Calu3 (cell line): ENCODE results near the gene IL20. TPM values are rescaled to one million over a fixed set of nuclear protein-coding genes. Genes with fewer than 3 reads are reported as not detected.

ENCODE experiments used
- BruUV-seq: library from RNA; stranded (reverse); fragments of 400-500 nt; replicated peaks from 2 replicates; lab custom pipeline; 2021; lab: Mats Ljungman, UMichigan
- CTCF ChIA-PET: fragments of 300-600 bp; sonication (Branson Sonifier 250); formaldehyde crosslinking; loops from one replicate; lab custom pipeline; 2022; ENCODE audit warnings: antibody characterized with exemption; lab: Charles Lee
- DNase-seq: peaks from one replicate; pipeline ENCODE4 v3.0.0; 2022
- H3K27ac Mint-ChIP-seq: one replicate; pipeline ENCODE4 v1.8.0; 2022; ENCODE audit warnings: mixed read lengths; ENCODE audit not compliant: unreplicated experiment
- H3K27me3 Mint-ChIP-seq: one replicate; pipeline ENCODE4 v1.8.0; 2022; ENCODE audit warnings: mixed read lengths; ENCODE audit not compliant: unreplicated experiment
- H3K36me3 Mint-ChIP-seq: one replicate; pipeline ENCODE4 v1.8.0; 2022; ENCODE audit warnings: mild to moderate bottlenecking, moderate library complexity, mixed read lengths; ENCODE audit not compliant: insufficient read depth, unreplicated experiment
- H3K4me1 Mint-ChIP-seq: one replicate; pipeline ENCODE4 v1.8.0; 2022; ENCODE audit warnings: mild to moderate bottlenecking, low read depth, mixed read lengths; ENCODE audit not compliant: unreplicated experiment
- H3K4me3 Mint-ChIP-seq: one replicate; pipeline ENCODE4 v1.8.0; 2022; ENCODE audit warnings: mild to moderate bottlenecking, low read depth, moderate library complexity, mixed read lengths; ENCODE audit not compliant: unreplicated experiment
- H3K9me3 Mint-ChIP-seq: one replicate; pipeline ENCODE4 v1.8.0; 2022; ENCODE audit warnings: low read depth, mixed read lengths; ENCODE audit not compliant: unreplicated experiment
- CTCF ChIP-seq: fragments of 200-600 bp; IDR thresholded peaks from one replicate; pipeline ENCODE4 v1.8.0; 2022; ENCODE audit warnings: antibody characterized with exemption; ENCODE audit not compliant: unreplicated experiment
- intact Hi-C: fragments of 100-400 bp; cut with micrococcal nuclease; formaldehyde crosslinking; loops from one replicate; pipeline ENCODE4 v1.10.0; 2022; ENCODE audit not compliant: unreplicated experiment
- total RNA-seq: library from RNA; stranded (reverse); gene quantifications from 2 replicates; pipeline ENCODE4 v1.2.3, GENCODE V29; 2022

The IL20 gene
- total RNA-seq, 1 experiment from 2014 or later = not detected

DNA sequence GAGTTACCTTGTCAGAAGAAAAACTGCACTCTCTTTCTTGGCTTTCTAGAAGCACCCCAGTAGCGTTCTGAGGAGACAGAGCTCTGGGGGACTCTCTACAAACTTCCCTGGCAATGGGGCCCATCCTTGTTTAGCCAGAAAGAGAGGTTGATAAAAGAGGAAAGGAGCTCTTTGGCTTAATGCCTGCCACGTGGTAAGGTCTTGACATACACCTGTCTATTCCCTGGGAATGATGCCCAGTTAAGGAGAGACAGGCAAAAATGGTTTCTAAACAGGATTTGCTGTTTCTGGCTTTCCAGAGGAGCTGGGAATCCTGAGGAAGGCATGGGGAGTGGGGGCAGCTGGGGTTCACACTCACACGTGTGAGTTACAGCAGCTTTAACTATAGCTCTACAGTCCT lies 30.2 kb upstream of the IL20 start:
- DNase-seq = no peak
- H3K27me3 Mint-ChIP-seq = peaks cover 99% of the 10 kb centered on the region
- H3K27ac Mint-ChIP-seq = no peak overlapping the region
- H3K4me1 Mint-ChIP-seq = no peaks in the 10 kb centered on the region
- intact Hi-C loops = no loop called here
- H3K4me3 Mint-ChIP-seq = no peak overlapping the region
- no peaks in the 10 kb centered on the region for H3K9me3 Mint-ChIP-seq
- TF ChIP-seq CTCF = no peak
- CTCF ChIA-PET = interaction anchor here (1.2 kb wide), 1 partner anchor 26 kb away, joined by 4 read pairs; no protein-coding TSS in a partner anchor
- no peaks in the 10 kb centered on the region for H3K36me3 Mint-ChIP-seq
- no TSS peak for BruUV-seq

DNA sequence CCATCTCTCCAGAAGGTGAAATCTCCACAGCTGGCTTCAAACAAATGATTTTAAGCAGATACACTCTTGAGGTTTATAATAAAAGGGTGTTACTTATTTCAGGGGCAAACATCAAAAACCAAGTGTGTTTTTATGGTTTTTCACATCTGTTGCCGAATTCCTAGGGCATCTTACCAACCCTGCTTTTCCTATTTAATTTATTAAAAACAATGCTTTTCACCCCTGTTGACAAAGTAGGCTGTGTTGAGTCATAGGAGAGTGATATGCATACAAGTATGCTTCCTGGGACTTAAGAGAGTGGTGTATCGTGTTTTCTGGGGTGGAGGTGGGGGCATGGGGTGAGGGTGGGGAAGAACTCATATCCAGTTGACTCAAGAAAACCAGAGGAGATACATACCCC lies 29.3 kb upstream of the IL20 start:
- no peaks in the 10 kb centered on the region for H3K36me3 Mint-ChIP-seq
- H3K27me3 Mint-ChIP-seq = peaks cover 99% of the 10 kb centered on the region
- intact Hi-C loops = no loop called here
- no TSS peak for BruUV-seq
- no peak overlapping the region for H3K4me3 Mint-ChIP-seq
- CTCF ChIA-PET = interaction anchor here (1.2 kb wide), 1 partner anchor 27 kb away, joined by 4 read pairs; no protein-coding TSS in a partner anchor
- H3K9me3 Mint-ChIP-seq = no peaks in the 10 kb centered on the region
- H3K27ac Mint-ChIP-seq = no peak overlapping the region
- TF ChIP-seq CTCF = no peak
- DNase-seq = no peak
- H3K4me1 Mint-ChIP-seq = no peaks in the 10 kb centered on the region

DNA sequence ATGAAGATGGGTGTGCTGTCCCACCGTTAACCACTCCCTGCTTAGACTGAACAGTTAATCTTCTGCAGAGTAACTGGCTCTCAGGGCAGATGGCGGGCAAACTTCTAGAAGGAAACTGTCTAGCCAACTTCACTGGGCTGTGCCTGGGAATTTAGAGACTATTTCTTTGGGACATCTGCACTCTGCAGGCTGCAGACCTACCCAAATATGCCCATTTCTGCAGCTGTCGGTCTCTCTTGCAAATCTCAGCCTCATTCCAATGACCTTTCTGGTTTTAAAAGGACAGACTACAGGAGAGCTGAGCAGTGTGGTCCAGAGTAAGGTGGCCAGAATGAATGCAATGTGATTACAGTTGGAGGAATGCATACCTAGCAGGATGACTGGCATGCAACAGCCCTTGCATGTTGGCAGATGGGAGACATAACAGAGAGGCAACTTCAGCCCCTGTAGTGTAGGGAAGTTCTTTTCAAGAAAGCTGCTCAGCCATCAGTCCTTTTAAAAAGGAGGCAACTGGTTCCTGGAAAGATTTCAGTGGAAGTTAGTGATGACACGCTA lies 26.3 kb upstream of the IL20 start:
- Mint-ChIP-seq H3K36me3 (no peaks in the 10 kb centered on the region), H3K4me1 (no peaks in the 10 kb centered on the region), H3K4me3 (no peak overlapping the region), H3K27me3 (peaks cover 96% of the 10 kb centered on the region), H3K27ac (no peak overlapping the region), H3K9me3 (no peaks in the 10 kb centered on the region)
- DNase-seq = no peak
- intact Hi-C loops = no loop called here
- BruUV-seq = no TSS peak
- CTCF ChIA-PET = interaction anchor here (0.7 to 1.4 kb wide), 2 partner anchors 18 to 143 kb away, joined by 4 to 11 read pairs; no protein-coding TSS in a partner anchor
- TF ChIP-seq CTCF = no peak

GRCh38 chr1:206839857-206840256 lies 25.6 kb upstream of the IL20 start:
- H3K27ac Mint-ChIP-seq = no peak overlapping the region
- TF ChIP-seq CTCF = no peak
- H3K4me3 Mint-ChIP-seq = no peak overlapping the region
- BruUV-seq = no TSS peak
- no peak for DNase-seq
- no peaks in the 10 kb centered on the region for H3K4me1 Mint-ChIP-seq
- no peaks in the 10 kb centered on the region for H3K9me3 Mint-ChIP-seq
- peaks cover 93% of the 10 kb centered on the region for H3K27me3 Mint-ChIP-seq
- H3K36me3 Mint-ChIP-seq = no peaks in the 10 kb centered on the region
- CTCF ChIA-PET = no interaction called here
- intact Hi-C loops = no loop called here
